ENCODE measurements around the gene WDR45B.
"Not testable (repeated sequence)": the region's sequence is repeated elsewhere in the genome, so short reads cannot be mapped to it uniquely, and the experiment has no call there.

Gene WDR45B

DNA sequence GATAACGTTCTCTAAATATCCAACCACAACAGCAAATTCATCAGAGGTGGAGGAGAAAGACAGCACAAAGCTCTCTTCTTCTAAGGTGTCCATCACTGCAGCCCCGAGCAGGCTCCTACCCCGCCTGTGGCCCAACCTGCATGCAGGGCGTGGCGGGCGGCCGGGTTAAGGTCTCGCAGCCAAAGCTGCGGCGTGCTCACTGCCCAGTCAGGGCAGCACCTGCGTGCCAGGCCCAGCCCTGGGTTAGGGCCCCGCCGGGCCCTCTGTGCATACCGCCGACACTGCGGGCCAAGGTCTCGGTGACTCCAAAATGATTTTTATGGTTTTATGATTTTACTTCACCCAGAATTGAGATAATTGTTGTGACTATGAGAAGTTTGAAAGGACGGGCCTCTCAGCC is 70.9 kb downstream of the WDR45B start:
- DNase-seq: no peak

DNA sequence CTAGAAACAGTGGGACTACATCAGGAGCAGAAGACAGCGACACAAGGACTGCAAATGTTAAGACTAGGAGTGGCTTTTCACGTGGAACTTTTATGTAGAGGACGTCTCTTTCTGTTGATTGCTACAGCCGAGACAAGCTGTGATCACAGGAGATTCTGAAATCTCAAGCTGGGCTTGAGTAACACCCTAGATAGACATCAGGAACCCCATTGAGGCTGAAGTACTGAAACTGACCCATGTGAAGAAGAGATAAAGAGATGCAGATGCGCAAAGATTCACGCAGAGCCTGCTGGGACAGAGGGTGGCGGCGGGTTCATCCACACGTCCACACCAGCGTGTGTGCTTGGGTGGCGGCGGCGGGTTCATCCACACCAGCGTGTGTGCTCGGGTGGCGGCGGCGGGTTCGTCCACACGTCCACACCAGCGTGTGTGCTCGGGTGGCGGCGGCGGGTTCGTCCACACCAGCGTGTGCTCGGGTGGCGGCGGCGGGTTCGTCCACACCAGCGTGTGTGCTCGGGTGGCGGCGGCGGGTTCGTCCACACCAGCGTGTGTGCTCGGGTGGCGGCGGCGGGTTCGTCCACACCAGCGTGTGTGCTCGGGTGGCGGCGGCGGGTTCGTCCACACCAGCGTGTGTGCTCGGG is 72.5 kb downstream of the WDR45B start:
- not testable (repeated sequence) for DNase-seq

DNA sequence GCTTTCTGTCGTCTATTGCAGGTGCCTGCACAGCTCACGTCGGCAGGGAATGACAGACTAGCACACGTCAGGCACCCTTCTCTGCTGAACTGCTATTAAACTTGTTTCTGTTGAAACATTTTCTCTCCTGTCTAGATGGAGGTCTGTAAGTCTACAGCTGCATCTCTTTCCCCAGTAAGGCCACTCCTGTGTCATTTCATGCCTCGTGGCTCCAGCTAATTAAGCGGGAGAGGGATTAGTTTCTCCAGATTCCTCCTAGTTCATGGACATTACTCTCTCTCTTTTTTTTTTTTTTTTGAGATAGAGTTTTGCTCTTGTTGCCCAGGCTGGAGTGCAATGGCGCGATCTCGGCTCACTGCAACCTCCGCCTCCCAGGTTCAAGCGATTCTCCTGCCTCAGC is 74.2 kb downstream of the WDR45B start:
- DNase-seq: no peak

DNA sequence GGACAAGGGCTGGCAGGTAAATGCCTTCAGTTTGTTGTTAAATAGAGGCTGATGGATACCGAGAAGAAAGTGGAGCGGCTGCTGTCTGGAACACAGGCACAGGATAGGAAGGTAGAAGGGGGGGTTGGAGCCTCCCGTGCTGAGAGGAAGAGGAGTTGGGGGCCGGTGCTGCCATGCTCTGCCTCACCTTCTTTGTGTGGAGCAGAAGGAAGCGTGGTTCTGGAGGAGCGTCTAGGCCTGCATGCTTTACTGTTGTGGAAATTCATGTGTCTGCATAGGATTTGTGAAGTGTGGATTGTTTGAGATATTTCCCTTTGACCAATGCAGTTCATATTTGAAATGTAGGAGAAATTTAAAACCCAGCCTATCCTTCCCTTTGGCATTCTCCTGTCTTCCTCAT is 76.4 kb downstream of the WDR45B start:
- no peak for DNase-seq

DNA sequence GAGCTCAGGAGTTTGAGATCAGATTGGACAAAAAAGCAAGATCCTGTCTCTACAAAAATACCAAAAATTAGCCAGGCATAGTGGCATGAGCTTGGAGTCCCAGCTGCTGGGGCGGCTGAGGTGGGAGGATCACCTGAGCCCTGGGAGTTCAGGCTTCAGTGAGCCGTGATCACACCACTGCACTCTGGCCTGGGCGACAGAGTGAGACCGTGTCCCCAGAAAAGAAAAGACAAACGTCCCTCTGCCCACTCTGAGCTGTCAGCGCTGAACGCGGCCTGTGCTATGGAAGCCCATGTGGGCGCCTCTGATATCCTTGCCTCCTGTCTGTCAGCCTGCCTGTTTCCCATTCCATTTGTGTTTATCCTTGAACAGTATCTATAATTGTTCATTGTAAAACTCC is 78.0 kb downstream of the WDR45B start:
- DNase-seq: no peak

DNA sequence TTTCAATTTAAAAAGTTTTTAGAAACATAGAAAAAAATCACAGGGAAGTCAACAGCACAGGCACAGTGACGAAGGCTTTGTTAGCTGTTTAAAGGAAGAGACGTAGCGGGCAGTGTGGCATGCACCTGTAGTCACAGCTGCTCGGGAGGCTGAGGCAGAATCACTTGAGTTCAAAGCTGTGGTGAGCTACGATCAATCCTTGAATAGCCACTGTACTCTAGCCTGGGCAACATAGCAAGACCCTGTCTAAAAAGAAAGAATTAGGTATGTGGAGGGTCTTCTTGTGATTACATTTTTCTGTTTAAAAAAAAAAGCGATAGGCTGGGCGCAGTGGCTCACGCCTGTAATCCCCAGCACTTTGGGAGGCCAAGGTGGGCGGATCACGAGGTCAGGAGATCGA is 78.6 kb downstream of the WDR45B start:
- no peak for DNase-seq

DNA sequence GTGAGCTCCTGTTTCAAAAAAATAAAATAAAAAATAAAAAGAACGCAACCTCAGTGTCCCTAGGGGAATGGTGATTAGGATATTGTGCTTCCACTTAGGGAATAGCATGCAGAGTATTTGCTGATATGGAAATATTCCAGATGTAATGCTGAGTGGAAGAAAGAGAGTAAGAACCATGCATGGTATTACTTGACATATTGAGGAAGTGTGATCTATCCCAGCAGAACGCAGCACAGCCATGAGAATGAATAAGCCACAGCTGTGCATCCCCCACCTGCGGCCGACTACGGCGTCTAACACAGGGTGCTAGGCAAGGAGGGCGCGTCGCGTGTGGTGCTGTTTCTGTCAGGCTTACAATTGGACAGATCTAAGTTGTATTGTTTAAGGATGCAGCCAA is 79.2 kb downstream of the WDR45B start:
- no peak for DNase-seq

DNA sequence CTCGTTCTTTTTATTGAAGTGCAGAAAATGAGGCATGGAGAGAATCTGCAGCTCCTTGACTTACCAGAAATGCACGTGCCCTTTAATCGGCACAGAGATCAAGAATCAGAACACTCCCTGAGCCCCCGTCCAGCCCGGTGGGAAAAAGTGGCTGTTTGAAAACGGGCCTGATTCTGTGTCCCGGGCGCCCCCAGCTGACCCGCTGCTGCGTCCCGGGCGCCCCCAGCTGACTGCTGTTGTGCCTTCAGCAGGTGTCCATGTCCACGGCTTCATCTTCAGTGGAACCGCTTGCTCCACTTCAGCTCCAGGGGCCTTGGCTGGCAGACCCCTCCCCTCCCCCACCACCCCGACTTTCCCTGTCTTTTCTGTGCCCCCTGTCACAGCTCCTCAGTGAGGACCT is 81.0 kb downstream of the WDR45B start:
- no peak for DNase-seq

DNA sequence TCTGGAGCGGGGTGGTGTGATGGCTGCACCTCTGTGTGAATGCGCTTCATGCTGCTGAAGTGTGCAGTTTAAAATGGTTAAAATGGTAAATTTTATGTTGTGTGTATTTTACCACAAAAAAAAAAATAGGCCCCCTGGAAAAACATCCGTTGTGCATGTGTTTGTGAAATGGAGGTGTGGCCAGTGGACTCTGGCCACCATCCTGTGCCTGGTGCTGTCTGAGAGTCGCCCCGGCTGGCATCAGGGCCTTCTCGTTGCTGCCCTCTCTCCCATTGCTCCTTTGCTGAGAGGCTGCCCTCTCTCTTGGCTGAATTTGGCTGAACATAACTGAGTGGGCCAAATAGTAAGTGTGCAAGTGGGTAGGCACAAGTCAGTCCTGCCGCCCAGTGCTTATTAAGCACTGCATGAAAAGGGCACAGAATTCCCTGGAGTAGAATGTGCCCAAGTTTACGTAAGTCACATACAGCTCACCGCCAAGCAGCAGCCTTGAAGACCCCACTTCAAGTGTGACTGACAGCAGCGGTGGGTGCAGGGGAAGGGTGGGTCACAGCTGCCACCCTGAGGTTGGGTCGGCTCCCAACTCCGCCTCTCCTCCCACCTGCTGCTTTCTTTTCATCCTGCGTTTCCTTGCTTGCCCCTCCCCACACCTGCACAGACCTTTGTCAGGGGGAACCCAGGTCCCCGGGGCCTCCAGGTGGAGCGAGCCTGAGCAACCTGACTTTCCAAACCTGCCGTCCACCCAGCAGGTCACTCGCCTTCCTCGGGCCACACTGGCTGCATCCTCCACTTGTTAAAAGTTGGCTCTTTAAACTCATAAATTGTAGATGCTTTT is 81.9 kb downstream of the WDR45B start:
- DNase-seq: no peak

DNA sequence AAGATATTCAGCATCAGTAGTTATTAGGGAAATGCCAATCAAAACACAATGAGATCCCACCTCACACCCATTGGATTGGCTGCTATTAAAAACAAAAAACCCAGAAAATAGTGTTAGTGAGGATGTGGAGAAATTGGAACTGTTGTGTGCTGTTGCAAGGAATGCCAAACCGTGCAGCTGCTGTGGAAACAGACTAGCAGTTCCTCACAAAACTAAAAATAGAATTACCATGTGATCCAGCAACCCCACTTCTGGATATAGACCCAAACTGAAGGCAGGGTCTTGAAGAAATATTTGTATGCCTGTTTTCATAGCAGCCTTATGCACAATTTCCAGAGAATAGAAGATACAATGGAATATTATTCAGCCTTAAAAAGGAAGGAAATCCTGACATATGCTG is 82.7 kb downstream of the WDR45B start:
- no peak for DNase-seq
